Right ventricle myocardium inferior (tissue), 1 donor: Measurements from ENCODE around the gene NIPA2. TPM values are rescaled to one million over a fixed set of nuclear protein-coding genes. Genes with fewer than 3 reads are reported as not detected.

Source experiments
- ATAC-seq: fragments of 200-7000 bp; cut with Tn5 transposase; one replicate; pipeline ENCODE4 v1.9.1; 2020; ENCODE audit warnings: mild to moderate bottlenecking, moderate library complexity
- DNase-seq: peaks from one replicate; pipeline ENCODE4 v3.0.0; 2021; ENCODE audit errors: missing footprints
- intact Hi-C: fragments of 100-400 bp; cut with DNase I; formaldehyde crosslinking; loops from one replicate; pipeline ENCODE4 v1.11.0; 2022
- total RNA-seq: library from RNA; stranded (reverse); fragmentation: NEBNext Ultra II Directional; extraction: Animal tissue kit (Norgen Biotek cat#: 25700); gene quantifications from one replicate; pipeline ENCODE4 v1.2.1, GENCODE V29; 2021
- donor health status: DM: no; HTN: yes; CAD: no; lungs with severe emphysema.

The NIPA2 gene
- total RNA-seq, 1 donor from 2014 or later: 22.6 TPM

- intact Hi-C loops: loop anchor here (10.0 kb wide), 1 partner anchor 79 kb away; no protein-coding TSS in a partner anchor
Observed at GRCh38 chr15:22915866-22916515, 77.5 kb downstream of the NIPA2 start.

GRCh38 chr15:22916606-22917350 is 78.3 kb downstream of the NIPA2 start:
- intact Hi-C loops: loop anchor here (10.0 kb wide), 1 partner anchor 78 kb away; no protein-coding TSS in a partner anchor
- ATAC-seq (no peak), DNase-seq (no peak)

More at GRCh38 chr15:22915866-22916515, 77.5 kb downstream of the NIPA2 start:
- DNase-seq: no peak
- no peak for ATAC-seq

GRCh38 chr15:22917556-22917955 is 79.1 kb downstream of the NIPA2 start:
- ATAC-seq (no peak), DNase-seq (no peak)
- intact Hi-C loops: loop anchor here (10.0 kb wide), 1 partner anchor 77 kb away; no protein-coding TSS in a partner anchor

Other genes with a start within 250 kb of the NIPA2 start
- gene NIPA1, start 52.0 kb upstream of the NIPA2 start, total RNA-seq: 5.4 TPM
- 32.1 TPM for gene CYFIP1, start 141.7 kb downstream of the NIPA2 start, total RNA-seq
- gene TUBGCP5, start 200.9 kb downstream of the NIPA2 start, total RNA-seq: 11.3 TPM